Inflammatory macrophage (primary cell): Measurements from ENCODE around the gene HMCN2.
"Not testable (repeated sequence)": the region's sequence is repeated elsewhere in the genome, so short reads cannot be mapped to it uniquely, and the experiment has no call there.

ENCODE experiments used
- DNase-seq, 2 donors: peaks; one replicate each; pipeline ENCODE4 v3.0.0-alpha.2; 2020 to 2022

The HMCN2 gene

DNA sequence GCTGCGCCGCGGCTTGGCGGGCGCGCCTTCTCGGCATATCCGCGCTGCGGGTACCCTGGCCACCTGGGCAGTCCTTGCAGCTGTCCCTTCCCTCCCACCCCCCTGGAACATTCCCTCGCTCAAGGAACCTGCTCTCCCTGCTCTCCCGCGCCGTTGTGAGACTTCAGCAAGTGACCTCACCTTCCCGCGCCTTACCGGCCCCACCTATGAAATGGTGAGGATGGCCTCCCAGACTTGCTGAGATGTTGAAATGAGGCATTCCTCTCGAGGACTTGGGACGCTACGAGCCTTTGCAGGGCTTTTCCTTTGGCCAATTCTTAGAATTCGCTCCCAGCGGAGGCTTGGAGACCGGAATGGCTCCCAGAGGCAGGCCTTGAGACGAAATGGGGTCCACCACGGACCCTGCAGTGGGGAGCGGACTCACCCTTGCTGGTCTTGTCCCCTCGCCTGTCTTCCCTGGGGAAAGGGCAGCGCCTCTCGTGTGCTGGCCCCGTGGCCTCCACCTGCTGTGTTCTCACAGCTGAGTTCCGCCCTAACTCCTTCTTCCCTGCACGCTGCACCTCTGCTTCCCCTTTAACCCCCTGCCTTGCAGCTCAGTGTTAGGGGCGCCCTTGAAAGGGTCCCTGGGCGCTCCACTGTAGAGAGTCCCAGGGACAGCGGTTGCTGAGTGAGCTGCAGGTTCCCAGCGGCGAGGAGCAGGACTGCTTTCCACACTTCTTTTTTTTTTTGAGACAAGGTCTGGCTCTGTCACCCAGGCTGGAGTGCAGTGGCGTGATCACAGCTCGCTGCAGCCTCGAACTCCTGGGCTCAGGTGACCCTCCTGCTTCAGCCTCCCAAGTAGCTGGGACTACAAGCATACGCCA is 907 bp downstream of the HMCN2 start:
- DNase-seq: no peak

DNA sequence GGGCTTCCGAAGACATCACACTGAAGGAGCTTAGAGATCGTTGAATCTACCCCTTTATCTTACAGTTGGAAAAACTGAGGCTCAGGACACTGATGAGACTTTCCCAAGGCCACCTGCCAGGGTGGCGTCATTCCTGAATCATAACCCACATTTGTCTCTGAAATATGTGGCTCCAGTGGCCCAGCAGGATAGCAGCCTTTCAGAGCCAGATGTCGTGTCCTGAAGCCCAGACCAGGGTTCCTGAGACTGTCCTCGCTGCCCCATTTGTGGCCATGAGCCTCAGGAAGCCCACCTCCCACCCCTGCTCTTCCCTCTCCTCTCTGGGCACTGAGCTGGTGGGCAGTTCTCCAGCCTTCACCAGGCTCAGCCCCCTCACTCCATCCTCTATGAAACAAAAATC is 2.4 kb downstream of the HMCN2 start:
- no peak for DNase-seq

DNA sequence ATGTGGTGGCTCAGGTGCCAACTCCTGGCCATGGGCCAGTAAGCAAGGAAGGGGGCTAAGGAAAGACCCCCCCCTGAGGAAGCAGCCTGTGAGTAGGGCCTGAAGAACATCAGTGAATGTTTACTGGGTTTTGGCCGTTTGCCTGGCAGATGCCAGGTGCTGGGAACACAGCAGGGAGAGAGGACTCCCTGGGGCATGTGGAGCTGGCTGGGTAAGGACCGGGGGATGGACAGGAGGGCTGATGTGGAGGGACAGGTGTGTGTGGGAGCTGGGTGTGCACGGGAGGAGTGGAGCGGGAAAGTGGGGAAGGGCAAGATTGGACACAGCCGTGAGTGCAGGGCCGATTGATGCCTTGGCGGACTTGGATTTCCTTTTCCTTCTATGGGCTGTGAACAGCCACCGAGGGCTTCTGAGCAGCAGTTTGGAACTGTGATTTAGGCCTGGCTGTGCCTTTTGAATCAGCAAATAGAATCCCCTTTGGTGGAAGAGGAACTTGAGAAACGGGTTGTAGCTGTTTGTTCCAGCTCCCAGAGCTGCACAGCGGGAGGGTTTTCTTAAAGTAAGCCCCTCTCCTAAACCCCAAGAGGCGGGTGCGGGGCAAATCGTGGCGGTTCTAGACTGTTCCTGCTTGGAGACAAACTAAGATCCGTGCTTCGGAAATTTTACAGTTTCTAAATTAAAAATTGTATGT is 3.1 kb downstream of the HMCN2 start:
- DNase-seq: peak; percentile 62 to 67

DNA sequence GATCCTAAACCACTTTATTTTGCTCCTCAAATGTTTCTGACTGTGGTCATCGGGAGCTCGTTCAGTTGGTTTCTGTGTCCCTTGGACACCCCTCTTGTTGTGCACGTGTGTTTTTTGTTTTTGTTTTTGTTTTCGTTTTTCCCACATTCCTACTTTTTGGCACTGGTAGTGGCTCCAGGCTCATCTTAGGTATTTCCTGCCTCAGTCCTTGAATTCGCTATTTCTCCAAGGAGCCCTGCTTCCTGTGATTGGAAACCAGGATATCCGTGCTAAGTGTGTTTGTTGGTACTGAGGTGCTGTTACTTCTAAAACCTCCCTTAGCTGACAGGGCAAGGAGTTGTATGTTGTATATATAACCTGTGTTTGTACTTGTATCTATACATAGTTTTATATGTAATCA is 5.9 kb downstream of the HMCN2 start:
- no peak for DNase-seq

DNA sequence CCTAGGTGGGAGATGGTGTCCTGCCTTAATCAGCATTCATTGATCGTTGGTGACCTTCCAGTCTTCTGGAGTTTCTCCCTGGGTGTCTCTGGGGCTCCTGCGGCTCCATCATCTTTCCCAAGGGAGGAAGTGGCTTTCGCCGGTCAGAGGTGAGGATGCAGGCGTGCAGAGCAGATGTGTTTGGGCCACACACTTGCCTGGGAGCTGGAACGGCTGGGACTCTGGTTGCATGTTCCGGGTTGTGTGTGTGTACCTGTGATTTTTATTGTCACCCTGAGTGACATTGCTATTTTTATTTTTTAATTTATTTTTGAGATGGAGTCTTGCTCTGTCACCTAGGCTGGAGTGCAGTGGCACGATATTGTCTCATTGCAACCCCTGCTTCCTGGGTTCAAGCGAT is 9.6 kb downstream of the HMCN2 start:
- DNase-seq: no peak

DNA sequence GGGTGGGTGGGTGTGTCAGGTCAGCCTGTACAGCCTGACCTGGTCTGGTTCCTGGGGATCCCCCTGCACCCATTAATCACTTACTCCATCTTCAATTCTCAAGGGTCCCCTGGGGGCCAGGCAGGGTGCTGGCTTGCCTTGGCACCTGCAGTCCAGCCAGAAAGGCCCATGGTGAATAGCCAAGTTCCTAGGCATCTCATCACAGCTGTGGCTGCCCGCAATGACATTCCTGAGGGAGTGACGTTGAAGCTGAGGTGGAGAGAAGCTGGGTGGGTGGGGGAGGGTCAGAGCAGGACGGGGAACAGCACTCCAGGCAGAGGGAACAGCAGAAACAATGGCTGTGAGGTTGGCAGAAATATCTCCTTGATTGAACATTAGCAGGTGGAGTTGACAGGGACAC is 10.6 kb downstream of the HMCN2 start:
- no peak for DNase-seq

DNA sequence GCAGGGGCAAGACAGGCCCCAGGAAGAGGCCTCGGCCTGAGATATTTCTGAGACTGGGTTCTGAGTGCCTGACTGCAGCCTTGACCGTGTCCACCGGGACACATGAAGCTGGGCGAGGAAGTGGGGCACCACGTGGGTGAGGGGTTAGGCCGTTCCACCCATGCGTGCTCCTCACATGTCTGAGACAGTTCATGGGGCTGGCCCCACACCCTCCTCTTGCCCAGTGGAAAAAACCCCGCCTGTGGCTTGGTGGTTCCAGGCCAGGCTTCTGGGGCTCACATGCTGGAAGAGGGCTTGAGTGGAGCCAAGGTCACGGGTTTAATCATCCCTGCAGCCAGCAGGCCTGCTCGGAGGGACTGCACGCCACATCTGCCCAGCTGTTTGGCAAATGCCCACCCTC is 11.4 kb downstream of the HMCN2 start:
- no peak for DNase-seq

DNA sequence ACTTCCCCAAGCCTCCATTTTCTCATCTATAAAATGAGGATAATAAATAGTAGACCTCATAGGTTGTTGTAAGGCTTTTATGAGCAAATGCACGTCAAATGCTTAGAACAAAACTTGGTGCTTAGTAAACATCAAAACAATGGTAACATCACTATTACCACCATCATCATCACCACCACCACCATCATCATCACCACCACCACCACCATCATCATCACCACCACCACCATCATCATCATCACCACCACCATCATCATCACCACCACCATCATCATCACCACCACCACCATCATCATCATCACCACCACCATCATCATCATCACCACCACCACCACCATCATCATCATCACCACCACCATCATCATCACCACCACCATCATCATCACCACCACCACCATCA is 12.0 kb downstream of the HMCN2 start:
- not testable (repeated sequence) for DNase-seq

DNA sequence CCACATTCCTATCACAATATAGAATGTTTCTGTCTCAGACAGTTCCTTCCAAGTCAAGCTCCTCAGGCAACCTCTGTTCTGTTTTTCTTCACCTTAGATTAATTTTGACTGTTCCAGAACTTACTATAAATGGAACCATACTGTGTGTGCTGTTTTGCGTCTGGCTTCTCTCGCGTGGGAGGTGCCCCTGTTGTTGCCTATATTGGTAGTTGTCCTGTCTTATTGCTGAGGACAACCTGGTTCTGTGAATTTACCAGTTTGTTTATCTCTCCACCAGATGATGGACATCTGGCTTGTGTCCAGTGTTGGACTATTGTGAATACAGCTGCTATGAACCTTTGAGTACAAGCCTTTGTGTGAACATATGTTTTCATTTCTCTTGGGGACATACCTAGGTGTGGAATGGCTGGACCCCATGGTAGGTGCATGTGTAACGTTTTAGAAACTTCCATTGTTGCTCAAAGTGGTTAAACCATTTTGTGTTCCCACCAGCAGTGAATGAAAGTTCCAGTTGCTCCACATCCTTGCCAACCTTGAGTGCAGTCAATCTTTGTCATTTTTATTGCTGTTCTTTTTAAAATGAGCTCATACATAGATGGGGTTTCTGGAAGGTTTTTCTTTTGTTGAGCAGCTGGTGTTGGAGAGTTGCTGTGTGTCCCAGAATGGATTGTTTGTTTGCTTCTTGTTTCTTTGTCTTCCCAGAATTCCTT is 18.1 kb downstream of the HMCN2 start:
- no peak for DNase-seq

DNA sequence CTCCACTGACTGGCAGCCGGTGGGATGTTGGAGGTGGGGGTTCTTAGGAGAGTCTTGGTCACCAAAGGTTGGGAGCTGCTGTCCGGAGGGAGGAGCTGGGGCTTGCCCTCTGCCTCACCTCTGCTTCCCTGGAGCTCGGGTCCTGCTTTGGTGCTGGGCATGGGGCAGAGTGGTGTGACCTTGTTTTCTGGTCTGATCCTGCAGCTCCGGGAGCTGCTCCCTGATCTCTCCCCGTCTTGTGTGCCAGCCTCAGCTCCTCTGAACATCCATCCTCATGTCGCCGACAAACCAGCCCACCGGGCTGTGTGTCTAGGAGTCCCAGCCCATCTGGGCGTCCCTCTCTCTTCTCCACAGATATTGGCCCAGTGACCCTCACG is 18.7 kb downstream of the HMCN2 start:
- DNase-seq: no peak

DNA sequence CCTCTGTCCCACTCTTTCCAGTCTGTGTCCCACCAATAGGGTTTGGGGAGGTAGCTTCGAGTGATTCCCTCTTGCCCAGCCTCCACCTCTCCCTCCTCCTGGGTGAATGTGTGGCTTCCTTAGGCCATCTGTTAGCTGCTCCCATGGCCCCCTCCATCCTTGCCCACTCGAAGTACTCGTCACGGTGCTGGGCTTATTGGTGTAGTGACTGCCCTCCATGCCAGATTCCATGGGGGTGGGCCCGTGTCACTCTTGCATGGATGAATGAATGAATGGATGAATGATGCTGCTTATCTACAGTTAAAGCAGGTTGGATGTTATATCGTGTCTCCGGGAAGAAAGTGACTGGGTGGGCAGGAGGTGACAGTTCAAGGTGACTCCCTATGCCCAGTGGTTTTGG is 19.1 kb downstream of the HMCN2 start:
- no peak for DNase-seq

DNA sequence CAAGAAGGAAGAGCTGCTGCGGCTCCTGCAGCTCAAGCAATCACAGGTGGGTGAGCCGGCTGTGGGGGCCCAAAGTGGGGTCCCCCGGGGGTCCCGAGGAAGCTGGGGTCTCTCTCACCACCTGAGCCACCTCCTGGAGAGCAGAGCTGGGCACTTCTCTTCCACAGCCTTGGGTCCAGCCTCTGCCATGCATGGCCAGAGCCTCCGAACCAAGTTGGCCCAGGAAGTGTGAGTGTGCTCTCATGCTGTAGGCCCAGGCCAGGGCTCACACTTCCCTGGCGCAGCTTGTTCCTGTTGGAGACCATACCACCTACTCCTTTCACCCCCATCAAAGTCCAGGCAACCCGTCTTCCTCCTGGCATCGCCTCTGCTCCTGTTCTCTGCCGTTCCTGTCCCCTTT is 19.7 kb downstream of the HMCN2 start:
- DNase-seq: no peak

DNA sequence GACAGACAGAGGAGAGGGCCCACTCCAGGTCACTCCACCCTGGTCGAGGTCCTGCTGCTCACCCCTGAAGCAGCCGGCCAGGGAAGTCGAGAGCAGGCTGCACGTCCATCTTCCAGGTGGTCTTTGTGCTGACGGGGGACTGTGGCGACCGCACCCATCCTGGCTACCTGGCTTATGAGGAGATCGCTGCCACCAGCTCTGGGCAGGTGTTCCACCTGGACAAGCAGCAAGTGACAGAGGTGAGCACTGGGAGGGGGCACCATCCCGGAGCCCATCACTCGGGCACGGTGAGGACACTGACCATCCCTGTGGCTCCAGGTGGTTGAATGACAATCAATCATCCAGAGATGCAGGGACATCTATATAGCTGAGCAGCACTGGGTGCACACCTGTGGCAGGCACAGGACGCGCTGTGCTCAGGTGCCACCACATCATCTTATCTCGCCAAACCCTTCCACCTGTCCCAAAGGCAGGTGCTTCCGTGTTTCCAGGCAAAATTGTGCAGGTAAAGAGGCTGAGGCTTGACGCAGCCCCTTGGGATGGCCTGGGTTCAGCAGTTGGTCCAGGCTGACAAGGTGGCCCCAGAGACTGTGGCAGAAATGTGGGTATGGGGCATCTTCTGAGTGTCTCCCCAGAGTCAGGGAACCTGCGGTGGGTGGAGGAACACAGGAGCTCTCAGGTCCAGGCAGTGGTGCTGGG is 20.7 kb downstream of the HMCN2 start:
- DNase-seq: no peak

DNA sequence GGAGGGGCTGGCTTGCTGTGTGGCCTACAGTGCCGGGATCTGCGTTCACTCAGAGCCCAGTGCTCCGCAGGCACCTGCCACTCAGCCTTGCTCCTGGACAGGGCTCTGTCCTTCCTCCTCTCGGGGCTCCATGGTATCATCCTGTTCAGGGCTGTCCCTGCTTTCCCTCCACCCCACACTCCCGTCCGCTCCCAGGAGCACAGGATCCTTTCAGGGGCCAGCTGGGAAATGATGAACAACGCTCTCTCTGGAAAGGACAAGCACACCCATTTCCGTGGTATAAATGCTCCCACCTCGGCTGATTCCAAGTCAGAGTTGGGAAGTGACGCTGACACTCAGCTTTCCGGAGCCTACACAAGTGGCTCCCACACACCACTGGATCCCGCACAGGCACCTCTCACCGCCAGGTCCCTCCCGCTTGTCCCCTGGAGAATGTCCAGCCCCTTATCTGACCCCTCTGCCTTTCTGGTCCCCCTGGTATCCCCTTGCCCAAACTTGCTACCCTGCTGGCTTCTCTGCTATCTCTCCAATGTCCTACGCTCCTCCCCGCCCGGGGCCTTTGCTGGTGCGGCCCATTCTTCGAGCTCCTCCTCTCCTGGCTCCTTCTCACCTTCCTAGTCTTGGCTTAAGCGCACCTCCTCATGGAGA is 21.3 kb downstream of the HMCN2 start:
- DNase-seq: no peak

DNA sequence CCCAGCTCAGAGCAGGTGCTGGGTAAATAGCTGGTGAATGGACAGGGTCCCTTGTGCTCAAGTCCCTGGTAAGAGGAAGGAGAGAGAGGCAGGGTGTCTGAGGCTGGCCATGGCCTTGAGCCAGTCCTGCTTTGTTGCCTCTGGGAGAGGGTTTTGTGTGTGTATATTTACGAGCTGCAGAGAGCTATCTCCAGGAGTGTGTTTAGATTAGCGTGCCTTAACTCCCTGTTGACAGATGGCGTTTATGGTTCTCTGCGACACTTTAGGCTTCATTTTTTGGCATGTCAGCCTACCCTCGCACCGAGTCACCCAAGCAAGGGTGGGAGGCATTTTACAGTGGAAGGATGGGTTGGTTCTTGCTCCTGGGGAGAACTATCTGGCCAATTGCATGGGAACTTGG is 22.2 kb downstream of the HMCN2 start:
- DNase-seq: no peak

DNA sequence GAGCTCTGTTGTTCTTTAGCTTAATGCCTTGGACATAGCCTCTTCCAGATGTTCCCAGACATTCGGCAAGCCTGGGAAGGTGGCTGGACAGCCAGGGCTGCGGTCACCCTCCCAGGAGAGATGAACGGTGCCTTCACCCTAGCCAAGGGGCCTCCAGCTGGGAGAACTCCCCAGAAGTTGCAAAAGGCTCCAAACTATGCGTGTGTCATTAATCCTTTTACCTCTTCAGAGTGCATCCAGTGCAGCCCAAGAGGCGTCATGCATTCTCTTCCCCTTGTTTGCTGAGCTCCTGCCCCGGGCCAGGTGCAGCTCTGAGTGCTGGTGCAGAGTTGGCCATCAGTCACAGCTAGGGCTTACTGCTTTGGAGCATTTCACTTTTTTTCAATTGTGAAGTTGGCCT is 22.8 kb downstream of the HMCN2 start:
- DNase-seq: no peak

DNA sequence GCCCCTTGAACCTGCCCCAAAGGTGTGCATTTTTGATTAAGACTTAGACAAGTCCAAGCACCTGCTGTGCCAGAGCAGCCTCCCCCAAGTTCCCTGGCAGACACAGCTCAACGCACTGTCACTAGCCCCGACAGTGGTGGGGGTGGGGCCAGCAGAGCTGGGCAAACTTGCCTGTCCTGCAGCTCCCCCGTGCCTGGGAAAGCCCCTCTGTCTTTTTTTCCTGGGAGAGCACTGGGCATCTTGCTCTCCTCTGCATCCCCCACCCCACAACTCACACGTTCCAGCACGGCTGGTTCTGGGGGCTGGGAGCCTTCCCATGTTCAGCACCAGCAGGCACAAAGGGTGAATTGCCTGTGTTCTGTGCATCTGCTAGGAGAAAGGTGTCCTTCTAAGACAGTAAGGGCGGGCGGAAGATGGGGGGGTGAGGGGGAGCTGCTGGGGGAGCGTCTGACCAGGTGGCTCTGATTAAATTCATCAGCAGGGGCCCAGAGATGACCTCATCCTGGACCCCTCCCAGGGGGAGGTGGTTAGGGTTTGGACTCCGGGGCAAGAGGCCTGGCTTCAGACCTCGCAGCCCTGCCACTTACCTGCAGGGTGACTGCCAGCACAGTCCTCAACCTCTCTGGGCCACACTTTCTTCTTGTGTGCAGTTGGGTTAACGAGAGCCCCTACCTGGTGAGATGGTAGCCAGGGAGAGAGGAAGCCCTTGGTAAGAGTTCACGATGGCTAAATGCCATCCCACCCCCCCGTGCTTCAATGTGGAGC is 23.5 kb downstream of the HMCN2 start:
- DNase-seq: no peak

DNA sequence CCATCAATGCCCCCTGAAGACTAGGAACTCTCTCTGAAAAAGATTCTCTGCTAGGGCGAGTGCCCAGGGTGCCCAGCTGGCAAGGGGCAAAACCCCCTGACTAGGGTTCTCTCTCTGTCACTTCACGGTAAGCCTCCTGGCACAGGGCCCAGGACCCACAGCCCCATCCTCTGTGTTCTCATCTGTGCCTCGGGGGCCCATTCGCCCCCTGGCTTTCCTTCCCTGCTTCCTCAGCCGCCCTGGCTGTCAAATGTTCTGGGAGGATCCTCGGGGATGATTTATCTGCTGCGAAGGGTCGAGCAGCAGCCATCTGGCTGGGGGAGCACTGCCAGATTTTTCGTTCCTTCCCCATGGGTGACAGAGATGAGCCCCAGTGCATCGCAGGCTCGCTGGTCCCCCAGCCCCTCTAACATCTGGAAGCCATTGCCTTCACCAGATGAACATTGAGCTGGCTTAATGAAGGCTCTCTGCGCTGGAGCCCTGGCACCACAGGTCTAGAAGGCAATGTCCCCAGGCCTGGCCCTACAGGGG is 24.2 kb downstream of the HMCN2 start:
- no peak for DNase-seq

DNA sequence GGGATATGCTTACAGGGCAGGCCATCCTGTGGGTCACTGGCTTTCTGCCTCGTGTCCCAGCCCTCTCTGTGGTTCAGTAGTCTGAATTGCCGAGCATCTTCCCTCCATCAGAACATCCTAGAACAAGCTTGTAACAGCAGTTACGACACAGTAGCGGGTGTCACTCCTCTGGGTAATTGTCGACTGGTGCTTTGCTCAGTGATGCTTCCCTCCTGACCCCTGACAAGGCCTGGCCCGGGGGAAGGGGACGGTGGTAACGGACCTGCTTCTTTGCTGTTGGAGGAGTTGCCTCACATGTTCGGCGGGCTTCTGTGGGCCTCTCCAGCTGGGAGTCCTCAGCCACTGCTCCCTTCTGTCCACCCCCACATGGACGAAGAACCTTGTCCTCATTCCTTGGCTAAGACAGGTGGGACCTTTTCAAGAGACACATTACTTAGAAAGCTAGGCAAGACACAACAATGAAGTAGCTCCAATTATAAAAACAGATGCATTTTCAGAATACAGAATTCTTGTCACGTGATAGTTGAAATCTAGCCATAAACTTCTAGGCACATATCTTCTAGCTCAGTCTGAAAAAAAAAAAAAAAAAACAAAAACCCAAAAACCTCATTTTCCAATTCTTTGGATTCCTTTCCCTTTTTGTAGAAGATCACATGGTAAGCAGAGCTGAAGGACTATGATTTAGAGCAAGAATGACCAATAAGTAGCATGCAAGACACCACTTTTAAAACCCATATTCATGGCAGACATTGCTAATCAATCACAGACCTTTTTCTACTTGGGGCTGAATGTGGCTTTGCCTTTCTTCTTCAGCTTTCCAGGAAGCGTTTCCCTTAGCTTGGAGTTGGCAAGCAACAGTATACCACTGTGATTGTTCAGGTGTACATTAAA is 25.0 kb downstream of the HMCN2 start:
- DNase-seq: no peak

DNA sequence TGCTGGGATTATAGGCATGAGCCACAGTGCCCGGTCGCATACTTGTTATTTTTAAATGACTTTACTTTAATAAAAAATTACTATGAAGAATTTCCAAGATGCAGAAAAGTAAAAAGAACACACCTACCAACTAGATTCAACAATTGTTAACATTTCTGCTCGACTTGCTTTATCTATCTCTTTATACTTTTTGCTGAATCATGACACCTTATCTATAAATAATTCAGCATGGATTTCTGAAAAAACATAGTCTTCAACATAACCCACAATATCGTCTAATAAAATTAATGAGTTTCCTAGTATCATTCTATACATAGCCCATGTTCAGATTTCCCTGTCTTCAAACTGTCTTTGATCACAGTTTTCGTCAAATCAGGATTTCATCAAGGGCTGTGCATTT is 25.9 kb downstream of the HMCN2 start:
- DNase-seq: no peak
